Measurements from ENCODE around the gene TMPRSS9. TPM values are rescaled to one million over a fixed set of nuclear protein-coding genes. Genes with fewer than 3 reads are reported as not detected.
A peak's percentile ranks its signal among the peaks of the same experiment; 100 is the strongest.

TMPRSS9 gene
- total RNA-seq, 1 donor from 2014 or later, result 0.41 TPM

GRCh38 chr19:2320939-2321338 is 39.1 kb upstream of the TMPRSS9 start:
- TF ChIP-seq CTCF (conservative IDR thresholded peaks at IDR 0.05), result no peak
- H3K27ac Mint-ChIP-seq, result no peak overlapping the region
- H3K27me3 Mint-ChIP-seq, result no peaks in the 10 kb centered on the region
- no peak overlapping the region for H3K4me3 Mint-ChIP-seq
- no peaks in the 10 kb centered on the region for H3K9me3 Mint-ChIP-seq
- H3K4me1 Mint-ChIP-seq (ENCODE audit: unreplicated experiment), result peaks cover 4% of the 10 kb centered on the region
- no peak for DNase-seq (ENCODE audit: extremely low spot score, unreplicated experiment)
- H3K36me3 Mint-ChIP-seq, result no peaks in the 10 kb centered on the region

GRCh38 chr19:2321565-2322283 is 38.3 kb upstream of the TMPRSS9 start:
- H3K4me1 Mint-ChIP-seq (ENCODE audit: unreplicated experiment), result peaks cover 10% of the 10 kb centered on the region
- no peak for TF ChIP-seq CTCF (conservative IDR thresholded peaks at IDR 0.05)
- H3K9me3 Mint-ChIP-seq, result no peaks in the 10 kb centered on the region
- H3K27me3 Mint-ChIP-seq, result no peaks in the 10 kb centered on the region
- H3K4me3 Mint-ChIP-seq, result no peak overlapping the region
- no peak overlapping the region for H3K27ac Mint-ChIP-seq
- H3K36me3 Mint-ChIP-seq, result no peaks in the 10 kb centered on the region
- no peak for DNase-seq (ENCODE audit: extremely low spot score, unreplicated experiment)

- no peak overlapping the region for H3K4me3 Mint-ChIP-seq
- peaks cover 19% of the 10 kb centered on the region for H3K4me1 Mint-ChIP-seq (ENCODE audit: unreplicated experiment)
- no peaks in the 10 kb centered on the region for H3K36me3 Mint-ChIP-seq
- no peak for TF ChIP-seq CTCF (conservative IDR thresholded peaks at IDR 0.05)
- H3K9me3 Mint-ChIP-seq, result no peaks in the 10 kb centered on the region
- DNase-seq (ENCODE audit: extremely low spot score, unreplicated experiment), result no peak
- H3K27ac Mint-ChIP-seq, result no peak overlapping the region
- H3K27me3 Mint-ChIP-seq, result no peaks in the 10 kb centered on the region
Observed at GRCh38 chr19:2323707-2324106, 36.4 kb upstream of the TMPRSS9 start.

- Mint-ChIP-seq H3K27ac (no peak overlapping the region), H3K4me3 (peak overlapping the region; percentile 49), H3K36me3 (no peaks in the 10 kb centered on the region), H3K9me3 (no peaks in the 10 kb centered on the region), H3K27me3 (no peaks in the 10 kb centered on the region), H3K4me1 (ENCODE audit: unreplicated experiment) (peaks cover 23% of the 10 kb centered on the region)
- DNase-seq (ENCODE audit: extremely low spot score, unreplicated experiment), result no peak
- TF ChIP-seq CTCF (conservative IDR thresholded peaks at IDR 0.05), result no peak
Observed at GRCh38 chr19:2324220-2324948, 35.7 kb upstream of the TMPRSS9 start.

GRCh38 chr19:2325281-2326046 is 34.6 kb upstream of the TMPRSS9 start:
- H3K27me3 Mint-ChIP-seq, result no peaks in the 10 kb centered on the region
- DNase-seq (ENCODE audit: extremely low spot score, unreplicated experiment), result no peak
- no peaks in the 10 kb centered on the region for H3K36me3 Mint-ChIP-seq
- H3K9me3 Mint-ChIP-seq, result no peaks in the 10 kb centered on the region
- H3K27ac Mint-ChIP-seq, result peak overlapping the region; percentile 100
- peak overlapping the region; percentile 61 for H3K4me3 Mint-ChIP-seq
- no peak for TF ChIP-seq CTCF (conservative IDR thresholded peaks at IDR 0.05)
- H3K4me1 Mint-ChIP-seq (ENCODE audit: unreplicated experiment), result peaks cover 32% of the 10 kb centered on the region
